Posterior cingulate gyrus (tissue), 11 donors: Measurements from ENCODE around the gene MAGI2.

Experiments used
- DNase-seq, 10 donors: peaks; one replicate each; pipeline versions ENCODE4 v3.0.0 to v3.0.0-alpha.2; 2020 to 2021; ENCODE audit warnings: mixed read lengths in 3 of 10
- intact Hi-C: fragments of 100-400 bp; cut with DNase I; formaldehyde crosslinking; loops from one replicate; pipeline ENCODE4 v1.15.1; 2023

The MAGI2 gene

GRCh38 chr7:77980087-77980713 lies 1473.3 kb downstream of the MAGI2 start:
- DNase-seq: no peak
- intact Hi-C loops: no loop called here

- no peak for DNase-seq
- intact Hi-C loops: no loop called here
Measured at GRCh38 chr7:77979219-77979618, 1474.2 kb downstream of the MAGI2 start.

- DNase-seq: no peak
- intact Hi-C loops: no loop called here
Measured at GRCh38 chr7:77975672-77976480, 1477.6 kb downstream of the MAGI2 start.

- intact Hi-C loops: no loop called here
- DNase-seq: no peak
Measured at GRCh38 chr7:77971726-77972125, 1481.7 kb downstream of the MAGI2 start.

- intact Hi-C loops: no loop called here
- no peak for DNase-seq
Measured at GRCh38 chr7:77967429-77967828, 1486.0 kb downstream of the MAGI2 start.
